ENCODE measurements around the gene HDLBP.

DNA sequence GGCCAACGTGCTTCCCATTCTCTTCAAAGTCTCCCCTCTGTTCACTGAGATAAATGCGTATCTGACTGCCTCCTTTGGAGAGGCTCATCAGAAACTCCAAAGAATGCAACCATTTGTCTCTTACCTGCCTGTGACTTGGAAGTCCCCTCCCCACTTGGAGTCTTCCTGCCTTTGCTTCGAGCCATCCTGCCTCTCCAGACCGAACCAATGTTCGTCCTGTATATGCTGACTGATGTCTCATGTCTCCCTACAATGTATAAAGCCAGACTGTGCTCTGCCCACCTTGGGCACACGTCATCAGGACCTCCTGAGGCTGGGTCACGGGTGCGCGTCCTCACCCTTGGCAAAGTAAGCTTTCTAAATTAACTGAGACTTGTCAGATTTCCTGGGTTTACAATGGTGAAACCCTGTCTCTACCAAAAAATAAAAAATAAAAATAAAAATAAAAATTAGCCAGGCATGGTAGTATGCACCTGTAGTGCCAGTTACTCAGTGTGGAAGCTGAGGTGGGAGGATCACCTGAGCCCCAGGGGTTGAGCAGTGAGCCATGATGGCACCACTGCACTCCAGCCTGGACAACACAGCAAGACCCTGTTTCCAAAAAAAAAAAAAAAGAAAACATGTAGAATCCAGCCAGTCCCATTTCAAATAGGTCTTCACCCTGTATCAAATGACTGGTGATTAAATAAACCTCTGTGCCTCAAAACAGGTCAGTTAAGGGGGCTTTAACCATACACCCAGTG, 29.0 kb downstream of the HDLBP start:
- no peak for TF ChIP-seq ZFP3 (CRISPR knock-in tag; IDR thresholded peaks at IDR 0.05)
- TF ChIP-seq, protein P1, sequence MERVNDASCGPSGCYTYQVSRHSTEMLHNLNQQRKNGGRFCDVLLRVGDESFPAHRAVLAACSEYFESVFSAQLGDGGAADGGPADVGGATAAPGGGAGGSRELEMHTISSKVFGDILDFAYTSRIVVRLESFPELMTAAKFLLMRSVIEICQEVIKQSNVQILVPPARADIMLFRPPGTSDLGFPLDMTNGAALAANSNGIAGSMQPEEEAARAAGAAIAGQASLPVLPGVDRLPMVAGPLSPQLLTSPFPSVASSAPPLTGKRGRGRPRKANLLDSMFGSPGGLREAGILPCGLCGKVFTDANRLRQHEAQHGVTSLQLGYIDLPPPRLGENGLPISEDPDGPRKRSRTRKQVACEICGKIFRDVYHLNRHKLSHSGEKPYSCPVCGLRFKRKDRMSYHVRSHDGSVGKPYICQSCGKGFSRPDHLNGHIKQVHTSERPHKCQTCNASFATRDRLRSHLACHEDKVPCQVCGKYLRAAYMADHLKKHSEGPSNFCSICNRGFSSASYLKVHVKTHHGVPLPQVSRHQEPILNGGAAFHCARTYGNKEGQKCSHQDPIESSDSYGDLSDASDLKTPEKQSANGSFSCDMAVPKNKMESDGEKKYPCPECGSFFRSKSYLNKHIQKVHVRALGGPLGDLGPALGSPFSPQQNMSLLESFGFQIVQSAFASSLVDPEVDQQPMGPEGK (CRISPR knock-in tag; IDR thresholded peaks at IDR 0.05; ENCODE audit: borderline replicate concordance), result no peak
- TF ChIP-seq, protein P2, sequence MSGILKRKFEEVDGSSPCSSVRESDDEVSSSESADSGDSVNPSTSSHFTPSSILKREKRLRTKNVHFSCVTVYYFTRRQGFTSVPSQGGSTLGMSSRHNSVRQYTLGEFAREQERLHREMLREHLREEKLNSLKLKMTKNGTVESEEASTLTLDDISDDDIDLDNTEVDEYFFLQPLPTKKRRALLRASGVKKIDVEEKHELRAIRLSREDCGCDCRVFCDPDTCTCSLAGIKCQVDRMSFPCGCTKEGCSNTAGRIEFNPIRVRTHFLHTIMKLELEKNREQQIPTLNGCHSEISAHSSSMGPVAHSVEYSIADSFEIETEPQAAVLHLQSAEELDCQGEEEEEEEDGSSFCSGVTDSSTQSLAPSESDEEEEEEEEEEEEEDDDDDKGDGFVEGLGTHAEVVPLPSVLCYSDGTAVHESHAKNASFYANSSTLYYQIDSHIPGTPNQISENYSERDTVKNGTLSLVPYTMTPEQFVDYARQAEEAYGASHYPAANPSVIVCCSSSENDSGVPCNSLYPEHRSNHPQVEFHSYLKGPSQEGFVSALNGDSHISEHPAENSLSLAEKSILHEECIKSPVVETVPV (CRISPR knock-in tag; IDR thresholded peaks at IDR 0.05), result no peak
- no peak for TF ChIP-seq ARNTL (CRISPR knock-in tag; IDR thresholded peaks at IDR 0.05; ENCODE audit: borderline replicate concordance, low read depth)
- no peak for TF ChIP-seq RARB (CRISPR knock-in tag; IDR thresholded peaks at IDR 0.05)
- TF ChIP-seq ZFP30 (CRISPR knock-in tag; IDR thresholded peaks at IDR 0.05), result no peak
- TF ChIP-seq CREB5 (CRISPR knock-in tag; IDR thresholded peaks at IDR 0.05; ENCODE audit: low read depth), result no peak
- TF ChIP-seq BACH2 (CRISPR knock-in tag; IDR thresholded peaks at IDR 0.05; ENCODE audit: borderline replicate concordance), result no peak
- no peak for TF ChIP-seq PPARA (CRISPR knock-in tag; IDR thresholded peaks at IDR 0.05; ENCODE audit: borderline replicate concordance)
- TF ChIP-seq OSR1 (CRISPR knock-in tag; IDR thresholded peaks at IDR 0.05), result no peak
- no peak for TF ChIP-seq ZNF565 (CRISPR knock-in tag; conservative IDR thresholded peaks at IDR 0.05; ENCODE audit: low read depth)
